H1 (cell line): ENCODE results near the gene CCER1. TPM values are rescaled to one million over a fixed set of nuclear protein-coding genes. Genes with fewer than 3 reads are reported as not detected.

Experiments
- CTCF ChIA-PET: fragments of 300-600 bp; sonication (Branson Sonifier 250); formaldehyde crosslinking; loops from one replicate; lab custom pipeline; 2021; ENCODE audit not compliant: partially characterized antibody; lab: Charles Lee
- POLR2A ChIA-PET: fragments of 300-600 bp; sonication (Branson Sonifier 250); formaldehyde crosslinking; loops from one replicate; lab custom pipeline; 2021; ENCODE audit warnings: inconsistent platforms; ENCODE audit not compliant: partially characterized antibody; lab: Charles Lee
- DNase-seq, 2 experiments: peaks; one replicate each; pipeline versions ENCODE4 v3.0.0 to v3.0.0-alpha.2; 2010 to 2022; ENCODE audit warnings: low spot score in 2 of 2, low read depth in 1 of 2, mixed read lengths in 1 of 2
- FAIRE-seq: peaks from 2 replicates; lab custom pipeline; 2011; peaks lifted over from hg19 to GRCh38; lab: Jason Lieb, UNC
- H2AFZ ChIP-seq: 2 replicates; pipeline ENCODE4 v1.8.1; 2012; ENCODE audit warnings: low read length, inconsistent platforms
- H2AK5ac ChIP-seq: 2 replicates; pipeline ENCODE4 v1.6.1; 2013; ENCODE audit warnings: low read depth, low read length
- H2BK120ac ChIP-seq: replicated peaks from 2 replicates; pipeline ENCODE3; 2013; ENCODE audit warnings: low read depth, low read length, inconsistent platforms
- H2BK12ac ChIP-seq: 2 replicates; pipeline ENCODE4 v1.6.1; 2013; ENCODE audit warnings: low read depth, low read length
- H2BK15ac ChIP-seq: 2 replicates; pipeline ENCODE4 v1.6.1; 2013; ENCODE audit warnings: low read length
- H2BK20ac ChIP-seq: 2 replicates; pipeline ENCODE4 v1.6.1; 2013; ENCODE audit warnings: low read length
- H2BK5ac ChIP-seq: 2 replicates; pipeline ENCODE4 v1.6.1; 2013; ENCODE audit warnings: low read depth, low read length
- H3K14ac ChIP-seq: 2 replicates; pipeline ENCODE4 v1.6.1; 2013; ENCODE audit warnings: inconsistent platforms; ENCODE audit not compliant: insufficient read length
- H3K18ac ChIP-seq: 2 replicates; pipeline ENCODE4 v1.6.1; 2013; ENCODE audit warnings: low read length; ENCODE audit errors: extremely low read depth
- H3K23ac ChIP-seq: 2 replicates; pipeline ENCODE4 v1.6.1; 2013; ENCODE audit warnings: inconsistent platforms; ENCODE audit not compliant: insufficient read length
- H3K23me2 ChIP-seq: 2 replicates; pipeline ENCODE4 v1.6.1; 2013; ENCODE audit warnings: low read depth, low read length
- H3K27ac ChIP-seq: 2 replicates; pipeline ENCODE4 v1.6.1; 2011; ENCODE audit warnings: low read depth, low read length, inconsistent platforms
- H3K27me3 ChIP-seq, 4 experiments: replicated peaks in 1 of 4; 1 replicate in 1 of 4; 2 replicates in 3 of 4; pipeline versions ENCODE4 v1.6.1 to v1.8.1; 2011 to 2013; ENCODE audit warnings: low read length in 3 of 4, mild to moderate bottlenecking in 3 of 4, inconsistent platforms in 2 of 4, mixed read lengths in 2 of 4, moderate library complexity in 1 of 4; ENCODE audit not compliant: control insufficient read depth in 3 of 4, insufficient read depth in 3 of 4; ENCODE audit errors: extremely low read depth in 1 of 4
- H3K36me3 ChIP-seq, 4 experiments: 2 replicates each; pipeline versions ENCODE4 v1.6.1 to v1.8.1; 2011 to 2013; ENCODE audit warnings: mild to moderate bottlenecking in 4 of 4, low read length in 3 of 4, moderate library complexity in 2 of 4, control low read depth in 1 of 4, inconsistent platforms in 1 of 4; ENCODE audit not compliant: insufficient read depth in 4 of 4, control insufficient read depth in 2 of 4
- H3K4ac ChIP-seq: replicated peaks from 2 replicates; pipeline ENCODE3; 2013; ENCODE audit warnings: low read length, low read depth, mixed read lengths, inconsistent platforms; ENCODE audit not compliant: insufficient read length
- H3K4me1 ChIP-seq, 4 experiments: replicated peaks in 1 of 4; 1 replicate in 1 of 4; 2 replicates in 3 of 4; pipeline versions ENCODE4 v1.6.1 to v1.8.1; 2011 to 2013; ENCODE audit warnings: low read length in 3 of 4, inconsistent platforms in 2 of 4, mixed read lengths in 1 of 4; ENCODE audit not compliant: insufficient read depth in 4 of 4, control insufficient read depth in 3 of 4
- H3K4me2 ChIP-seq, 2 experiments: 2 replicates each; pipeline versions ENCODE4 v1.6.1 to v1.8.1; 2011 to 2013; ENCODE audit warnings: low read depth in 2 of 2, low read length in 2 of 2, control low read depth in 1 of 2, inconsistent platforms in 1 of 2, mild to moderate bottlenecking in 1 of 2; ENCODE audit not compliant: insufficient read depth in 1 of 2
- H3K4me3 ChIP-seq, 4 experiments: fragments of 200-600, 300-600 bp in 1 of 4; sonication (generic), shearing (Covaris generic), sonication (Bioruptor Twin) in 1 of 4; 2 replicates each; pipeline versions ENCODE4 v1.5.1 to v1.8.1; 2011 to 2016; ENCODE audit warnings: low read length in 4 of 4, low read depth in 3 of 4, control low read depth in 2 of 4, inconsistent platforms in 2 of 4, mild to moderate bottlenecking in 2 of 4, mixed read lengths in 1 of 4, moderate library complexity in 1 of 4; ENCODE audit not compliant: insufficient read depth in 2 of 4; ENCODE audit errors: extremely low read depth in 1 of 4
- H3K56ac ChIP-seq: replicated peaks from 2 replicates; pipeline ENCODE3; 2013; ENCODE audit warnings: low read depth, mild to moderate bottlenecking, mixed read lengths, low read length, inconsistent platforms; ENCODE audit not compliant: insufficient read length
- H3K79me1 ChIP-seq: 2 replicates; pipeline ENCODE4 v1.6.1; 2013; ENCODE audit warnings: low read depth, low read length, control low read depth
- H3K79me2 ChIP-seq, 2 experiments: 2 replicates each; pipeline versions ENCODE4 v1.6.1 to v1.8.1; 2012 to 2013; ENCODE audit warnings: low read length in 2 of 2, mild to moderate bottlenecking in 2 of 2, inconsistent platforms in 1 of 2; ENCODE audit not compliant: insufficient read depth in 2 of 2, control insufficient read depth in 1 of 2
- H3K9ac ChIP-seq, 4 experiments: replicated peaks in 1 of 4; 1 replicate in 1 of 4; 2 replicates in 3 of 4; pipeline versions ENCODE4 v1.6.1 to v1.8.1; 2011 to 2013; ENCODE audit warnings: low read depth in 3 of 4, low read length in 3 of 4, control low read depth in 2 of 4, mild to moderate bottlenecking in 2 of 4, moderate library complexity in 2 of 4, inconsistent platforms in 1 of 4; ENCODE audit errors: extremely low read depth in 1 of 4
- H3K9me3 ChIP-seq, 2 experiments: 2 replicates each; pipeline versions ENCODE4 v1.6.1 to v1.8.1; 2012 to 2013; ENCODE audit warnings: mild to moderate bottlenecking in 2 of 2, moderate library complexity in 2 of 2, control low read depth in 1 of 2, inconsistent platforms in 1 of 2, low read depth in 1 of 2, low read length in 1 of 2, mixed read lengths in 1 of 2; ENCODE audit not compliant: insufficient read depth in 2 of 2
- H4K20me1 ChIP-seq, 2 experiments: replicated peaks in 1 of 2; 2 replicates each; pipeline versions ENCODE3 to v1.8.1; 2011 to 2013; ENCODE audit warnings: inconsistent platforms in 2 of 2, low read length in 2 of 2, mild to moderate bottlenecking in 1 of 2; ENCODE audit not compliant: insufficient read depth in 2 of 2, control insufficient read depth in 1 of 2
- H4K5ac ChIP-seq: 2 replicates; pipeline ENCODE4 v1.6.1; 2013; ENCODE audit warnings: low read length, low read depth, mixed read lengths, inconsistent platforms; ENCODE audit not compliant: insufficient read length
- H4K8ac ChIP-seq: 2 replicates; pipeline ENCODE4 v1.8.0; 2013; ENCODE audit warnings: mild to moderate bottlenecking, moderate library complexity, low read length, inconsistent platforms; ENCODE audit not compliant: insufficient read depth; ENCODE audit errors: extremely low read depth
- H4K91ac ChIP-seq: replicated peaks from 2 replicates; pipeline ENCODE3; 2013; ENCODE audit warnings: low read length, mixed read lengths, inconsistent platforms; ENCODE audit not compliant: insufficient read length
- BRCA1 ChIP-seq: IDR thresholded peaks from 2 replicates; pipeline ENCODE4 v1.6.1; 2012; ENCODE audit warnings: low read depth, low read length, improper control_type of control experiment
- CHD1 ChIP-seq: IDR thresholded peaks from 2 replicates; pipeline ENCODE4 v1.6.1; 2012; ENCODE audit warnings: low read depth, low read length, improper control_type of control experiment
- CTBP2 ChIP-seq: IDR thresholded peaks from 2 replicates; pipeline ENCODE4 v1.7.0; 2011; ENCODE audit warnings: borderline replicate concordance, mild to moderate bottlenecking, moderate library complexity, mixed read lengths, low read length; ENCODE audit not compliant: insufficient read depth, insufficient read length
- KDM1A ChIP-seq: fragments of 200-600, 300-600 bp; sonication (generic); IDR thresholded peaks from 2 replicates; pipeline ENCODE4 v1.7.1; 2016; ENCODE audit warnings: mild to moderate bottlenecking, low read length, borderline replicate concordance
- NANOG ChIP-seq: IDR thresholded peaks from 2 replicates; pipeline ENCODE4 v1.6.1; 2011; ENCODE audit warnings: low read length, low read depth, mild to moderate bottlenecking, inconsistent platforms; ENCODE audit not compliant: insufficient read depth, poor library complexity, severe bottlenecking
- RXRA ChIP-seq: IDR thresholded peaks from 2 replicates; pipeline ENCODE4 v1.6.1; 2011; ENCODE audit warnings: low read depth, mild to moderate bottlenecking, low read length, moderate library complexity; ENCODE audit not compliant: insufficient read depth
- SP1 ChIP-seq: IDR thresholded peaks from 2 replicates; pipeline ENCODE4 v1.6.1; 2011; ENCODE audit warnings: low read depth, low read length
- SP4 ChIP-seq: IDR thresholded peaks from 2 replicates; pipeline ENCODE4 v1.6.1; 2012; ENCODE audit warnings: low read length, inconsistent platforms
- SUZ12 ChIP-seq: fragments of 200-600 bp; sonication (generic); IDR thresholded peaks from 2 replicates; pipeline ENCODE4 v1.6.1; 2012; ENCODE audit warnings: mild to moderate bottlenecking, inconsistent platforms, low read length, moderate library complexity, mixed read lengths
- ZNF274 ChIP-seq: IDR thresholded peaks from 2 replicates; pipeline ENCODE4 v1.7.0; 2012; ENCODE audit warnings: low read length, borderline replicate concordance; ENCODE audit errors: extremely low read depth
- polyA plus RNA-seq, 7 experiments: library from polyadenylated mRNA; depleted of rRNA in 3 of 7; stranded (reverse) in 5 of 7; unstranded in 2 of 7; fragments of >200 nt in 5 of 7; fragments of 200-250 nt in 2 of 7; gene quantifications; 1 replicate in 5 of 7; 2 replicates in 1 of 7; 4 replicates in 1 of 7; pipeline versions ENCODE4 v1.2.1 to v1.2.3, GENCODE V29; 2011 to 2013; ENCODE audit warnings: missing spikeins in 2 of 7, mixed read lengths in 2 of 7
- total RNA-seq: library from RNA; stranded (reverse); fragmentation: NEBNext Ultra II Directional; extraction: Animal tissue kit (Norgen Biotek cat#: 25700); gene quantifications from 2 replicates; pipeline ENCODE4 v1.2.1, GENCODE V29; 2021
- TF ChIP-seq, protein P1 (sequence below): IDR thresholded peaks from 2 replicates; pipeline ENCODE4 v1.6.1; 2011; ENCODE audit warnings: low read length, improper control_type of control experiment

Gene CCER1
- total and polyA plus RNA-seq, 2 of the 8 experiments (the other 6 are each of a cell fraction or from before 2014, with no cell fraction given), result not detected

GRCh38 chr12:90916516-90916915 is 38.5 kb downstream of the CCER1 start:
- no peak overlapping the region for H2BK12ac ChIP-seq
- no peaks in the 10 kb centered on the region for H3K27me3 ChIP-seq
- no peaks in the 10 kb centered on the region for H3K36me3 ChIP-seq
- H3K56ac ChIP-seq, result no peak overlapping the region
- H4K8ac ChIP-seq, result no peak overlapping the region
- no peak overlapping the region for H3K14ac ChIP-seq
- ChIA-PET POLR2A (no interaction called here), CTCF (no interaction called here)
- no peak overlapping the region for H2AFZ ChIP-seq
- H2AK5ac ChIP-seq, result no peak overlapping the region
- H3K4me1 ChIP-seq, result peaks cover 0 to 3% (median 0%) of the 10 kb centered on the region in 4 experiments; a peak in 1 of 7 replicates
- no peak overlapping the region for H3K4me2 ChIP-seq
- H2BK120ac ChIP-seq, result no peak overlapping the region
- no peak overlapping the region for H2BK5ac ChIP-seq
- no peaks in the 10 kb centered on the region for H3K79me1 ChIP-seq
- H3K18ac ChIP-seq, result no peak overlapping the region
- FAIRE-seq, result no peak
- TF ChIP-seq BRCA1 (no peak), ZNF274 (no peak), CTBP2 (no peak), RXRA (no peak), KDM1A (no peak), NANOG (no peak), SUZ12 (no peak), SP1 (no peak), SP4 (no peak), CHD1 (no peak)
- TF ChIP-seq, protein P1, sequence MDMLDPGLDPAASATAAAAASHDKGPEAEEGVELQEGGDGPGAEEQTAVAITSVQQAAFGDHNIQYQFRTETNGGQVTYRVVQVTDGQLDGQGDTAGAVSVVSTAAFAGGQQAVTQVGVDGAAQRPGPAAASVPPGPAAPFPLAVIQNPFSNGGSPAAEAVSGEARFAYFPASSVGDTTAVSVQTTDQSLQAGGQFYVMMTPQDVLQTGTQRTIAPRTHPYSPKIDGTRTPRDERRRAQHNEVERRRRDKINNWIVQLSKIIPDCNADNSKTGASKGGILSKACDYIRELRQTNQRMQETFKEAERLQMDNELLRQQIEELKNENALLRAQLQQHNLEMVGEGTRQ, result no peak
- H3K9ac ChIP-seq, result no peak overlapping the region
- H3K27ac ChIP-seq, result no peak overlapping the region
- H3K4ac ChIP-seq, result no peak overlapping the region
- no peak overlapping the region for H2BK15ac ChIP-seq
- no peak overlapping the region for H3K4me3 ChIP-seq
- no peak for DNase-seq
- no peaks in the 10 kb centered on the region for H3K9me3 ChIP-seq
- H2BK20ac ChIP-seq, result no peak overlapping the region
- H3K23me2 ChIP-seq, result no peaks in the 10 kb centered on the region
- no peak overlapping the region for H4K5ac ChIP-seq
- H3K79me2 ChIP-seq, result no peaks in the 10 kb centered on the region
- no peak overlapping the region for H3K23ac ChIP-seq
- H4K91ac ChIP-seq, result no peak overlapping the region
- H4K20me1 ChIP-seq, result no peaks in the 10 kb centered on the region
